ENCODE results near the gene G6PC2. TPM values are rescaled to one million over a fixed set of nuclear protein-coding genes. Genes with fewer than 3 reads are reported as not detected.
"Not testable (repeated sequence)": the region's sequence is repeated elsewhere in the genome, so short reads cannot be mapped to it uniquely, and the experiment has no call there.

Gene G6PC2
- total and polyA plus RNA-seq, 7 donors = 0.06 to 0.60 TPM; not detected in 5

DNA sequence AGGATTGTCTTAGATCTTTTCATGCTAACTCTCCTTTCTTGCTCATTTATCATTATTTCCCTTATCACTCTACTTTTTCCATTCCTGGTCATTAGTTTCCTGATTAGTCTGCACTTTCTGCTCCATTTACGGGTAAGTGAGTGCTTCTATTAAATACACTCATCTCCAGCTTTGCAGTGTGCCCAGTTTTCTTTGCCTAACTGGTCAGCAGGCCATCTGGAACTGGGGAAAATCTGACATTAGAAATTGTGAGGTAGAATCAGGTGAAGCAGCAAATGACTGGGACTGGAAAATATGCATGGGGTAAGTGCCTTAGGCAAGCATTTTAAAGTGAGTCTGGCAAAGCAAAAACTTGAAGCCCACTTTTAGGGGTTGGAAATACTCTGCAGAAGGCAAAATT lies 29.2 kb downstream of the G6PC2 start:
- Histone ChIP-seq H3K4me1 (no peaks in the 10 kb centered on the region), H3K27ac (no peak overlapping the region), H3K27me3 (no peaks in the 10 kb centered on the region), H3K4me3 (no peak overlapping the region), H3K9me3 (no peaks in the 10 kb centered on the region), H3K36me3 (no peaks in the 10 kb centered on the region)
- no peak for TF ChIP-seq POLR2AphosphoS5 (IDR thresholded peaks at IDR 0.05)
- no peak for TF ChIP-seq EP300 (IDR thresholded peaks at IDR 0.05)
- TF ChIP-seq POLR2A (IDR thresholded peaks at IDR 0.05) = no peak
- no peak for TF ChIP-seq CTCF (IDR thresholded peaks at IDR 0.05)
- 80 to 89% methylated on average over 1 of the region's 1 CpG for WGBS, 2 donors
- intact Hi-C loops (cut with DNase I) = no loop called here
- no peak for DNase-seq

- H3K9me3 ChIP-seq; H3K27me3 ChIP-seq; H3K4me1 ChIP-seq; intact Hi-C loops (cut with DNase I); DNase-seq; H3K27ac ChIP-seq; H3K36me3 ChIP-seq; H3K4me3 ChIP-seq: not testable (repeated sequence)
- 93 to 95% methylated on average over 4 of the region's 4 CpGs for WGBS, 2 donors
Measured at GRCh38 chr2:168932174-168932573, 31.1 kb downstream of the G6PC2 start.

- Histone ChIP-seq H3K36me3 (no peaks in the 10 kb centered on the region), H3K4me1 (no peaks in the 10 kb centered on the region), H3K4me3 (no peak overlapping the region), H3K27ac (no peak overlapping the region), H3K9me3 (no peaks in the 10 kb centered on the region), H3K27me3 (no peaks in the 10 kb centered on the region)
- 91 to 92% methylated on average over 2 of the region's 2 CpGs for WGBS, 2 donors
- DNase-seq = no peak
- TF ChIP-seq POLR2A (IDR thresholded peaks at IDR 0.05) = no peak
- intact Hi-C loops (cut with DNase I) = no loop called here
Measured at GRCh38 chr2:168934826-168935225, 33.7 kb downstream of the G6PC2 start.

- no peak overlapping the region for H3K27ac ChIP-seq
- H3K36me3 ChIP-seq = no peaks in the 10 kb centered on the region
- no peaks in the 10 kb centered on the region for H3K4me1 ChIP-seq
- H3K9me3 ChIP-seq = no peaks in the 10 kb centered on the region
- no peak for DNase-seq
- no peak overlapping the region for H3K4me3 ChIP-seq
- intact Hi-C loops (cut with DNase I) = no loop called here
- no peak for TF ChIP-seq CTCF (IDR thresholded peaks at IDR 0.05)
- no peak for TF ChIP-seq EP300 (IDR thresholded peaks at IDR 0.05)
- no peak for TF ChIP-seq POLR2AphosphoS5 (IDR thresholded peaks at IDR 0.05)
- no peak for TF ChIP-seq POLR2A (IDR thresholded peaks at IDR 0.05)
- 79 to 87% methylated on average over 14 of the region's 14 CpGs for WGBS, 2 donors
- H3K27me3 ChIP-seq = no peaks in the 10 kb centered on the region
Measured at GRCh38 chr2:168935810-168936581, 34.9 kb downstream of the G6PC2 start.

- Histone ChIP-seq H3K27me3 (no peaks in the 10 kb centered on the region), H3K4me3 (no peak overlapping the region), H3K36me3 (no peaks in the 10 kb centered on the region), H3K27ac (no peak overlapping the region), H3K4me1 (no peaks in the 10 kb centered on the region), H3K9me3 (no peaks in the 10 kb centered on the region)
- TF ChIP-seq POLR2AphosphoS5 (IDR thresholded peaks at IDR 0.05) (no peak), CTCF (IDR thresholded peaks at IDR 0.05) (no peak), EP300 (IDR thresholded peaks at IDR 0.05) (no peak), POLR2A (IDR thresholded peaks at IDR 0.05) (no peak)
- DNase-seq = no peak
- intact Hi-C loops (cut with DNase I) = no loop called here
- 92 to 98% methylated on average over 1 of the region's 1 CpG for WGBS, 2 donors
Measured at GRCh38 chr2:168939061-168939460, 38.0 kb downstream of the G6PC2 start.

- H3K36me3 ChIP-seq = no peaks in the 10 kb centered on the region
- no peaks in the 10 kb centered on the region for H3K27me3 ChIP-seq
- TF ChIP-seq POLR2AphosphoS5 (IDR thresholded peaks at IDR 0.05) (no peak), POLR2A (IDR thresholded peaks at IDR 0.05) (no peak), CTCF (IDR thresholded peaks at IDR 0.05) (no peak), EP300 (IDR thresholded peaks at IDR 0.05) (no peak)
- no peak overlapping the region for H3K27ac ChIP-seq
- no peaks in the 10 kb centered on the region for H3K9me3 ChIP-seq
- WGBS, 2 donors = 84 to 87% methylated on average over 4 of the region's 4 CpGs
- no peaks in the 10 kb centered on the region for H3K4me1 ChIP-seq
- DNase-seq = no peak
- intact Hi-C loops (cut with DNase I) = no loop called here
- no peak overlapping the region for H3K4me3 ChIP-seq
Measured at GRCh38 chr2:168939918-168940317, 38.8 kb downstream of the G6PC2 start.

Data from sigmoid colon (tissue), 7 donors.